RWPE2 (cell line): ENCODE results near the gene TXNIP.

Experiments
- ATAC-seq: fragments of 200-7000 bp; cut with Tn5 transposase; 3 replicates; pipeline ENCODE4 v1.9.1; 2021; ENCODE audit warnings: low read depth
- DNase-seq: peaks from one replicate; pipeline ENCODE4 v3.0.0-alpha.2; 2020; ENCODE audit warnings: low spot score
- H3K27ac ChIP-seq: fragments of 450-650 bp; 2 replicates; pipeline ENCODE4 v1.5.1; 2017; ENCODE audit warnings: mild to moderate bottlenecking; ENCODE audit not compliant: poor library complexity, severe bottlenecking
- H3K27me3 ChIP-seq: fragments of 250-450 bp; sonication (Bioruptor Pico); 2 replicates; pipeline ENCODE4 v1.5.1; 2021; ENCODE audit warnings: mild to moderate bottlenecking, moderate library complexity; ENCODE audit not compliant: insufficient read depth, poor library complexity, severe bottlenecking
- H3K36me3 ChIP-seq: fragments of 250-450 bp; sonication (Bioruptor Pico); 2 replicates; pipeline ENCODE4 v1.5.1; 2020; ENCODE audit warnings: low read depth, mild to moderate bottlenecking, moderate library complexity
- H3K4me1 ChIP-seq: fragments of 250-450 bp; sonication (Bioruptor Pico); 2 replicates; pipeline ENCODE4 v1.5.1; 2021; ENCODE audit warnings: mild to moderate bottlenecking, moderate library complexity; ENCODE audit not compliant: insufficient read depth, poor library complexity, severe bottlenecking
- H3K4me3 ChIP-seq: fragments of 250-450 bp; sonication (Bioruptor Pico); 2 replicates; pipeline ENCODE4 v1.5.1; 2021; ENCODE audit warnings: mild to moderate bottlenecking, moderate library complexity; ENCODE audit not compliant: severe bottlenecking
- H3K9me3 ChIP-seq: fragments of 250-450 bp; sonication (Bioruptor Pico); 2 replicates; pipeline ENCODE4 v1.5.1; 2021; ENCODE audit warnings: mild to moderate bottlenecking, moderate library complexity; ENCODE audit not compliant: severe bottlenecking
- TF ChIP-seq, protein P1 (sequence below): fragments of 450-650 bp; IDR thresholded peaks from one replicate; pipeline ENCODE4 v1.5.1; 2017; ENCODE audit warnings: mild to moderate bottlenecking, moderate library complexity; ENCODE audit not compliant: poor library complexity, severe bottlenecking

Gene TXNIP

DNA sequence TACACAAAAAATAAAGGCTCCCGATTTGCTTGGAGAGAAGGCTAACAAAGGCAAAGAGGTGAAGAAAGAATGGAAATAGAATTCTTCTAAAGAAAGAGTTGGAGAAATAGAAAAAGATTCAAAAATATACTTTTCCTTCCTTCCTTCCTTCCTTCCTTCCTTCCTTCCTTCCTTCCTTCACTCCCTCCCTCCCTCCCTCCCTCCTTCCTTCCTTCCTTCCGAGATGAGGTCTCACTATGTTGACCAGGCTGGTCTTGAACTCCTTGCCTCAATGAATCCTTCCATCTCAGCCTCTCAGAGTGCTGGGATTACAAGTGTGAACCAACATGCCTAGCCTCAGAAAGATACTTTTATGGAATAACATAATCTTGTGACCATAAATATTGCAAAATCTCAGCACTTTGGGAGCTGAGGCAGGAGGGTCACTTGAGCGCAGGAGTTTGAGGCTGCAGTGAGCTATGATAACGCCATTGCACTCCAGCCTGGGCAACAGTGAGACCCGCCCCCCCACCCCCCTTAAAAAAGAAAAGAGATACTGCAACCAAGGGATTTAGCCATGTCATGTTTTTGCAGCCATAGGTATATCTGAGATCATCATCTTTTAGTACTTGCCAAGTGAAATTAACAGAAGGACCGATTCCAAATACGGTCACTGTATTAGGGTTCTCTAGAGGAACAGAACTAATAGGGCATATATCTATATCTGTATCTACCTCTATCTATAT is 26.2 kb upstream of the TXNIP start:
- Histone ChIP-seq H3K36me3 (no peaks in the 10 kb centered on the region), H3K27ac (no peak overlapping the region), H3K27me3 (peaks cover 12% of the 10 kb centered on the region), H3K4me1 (no peaks in the 10 kb centered on the region), H3K9me3 (no peaks in the 10 kb centered on the region), H3K4me3 (no peak overlapping the region)
- DNase-seq (no peak), ATAC-seq (no peak)
- TF ChIP-seq, protein P1, sequence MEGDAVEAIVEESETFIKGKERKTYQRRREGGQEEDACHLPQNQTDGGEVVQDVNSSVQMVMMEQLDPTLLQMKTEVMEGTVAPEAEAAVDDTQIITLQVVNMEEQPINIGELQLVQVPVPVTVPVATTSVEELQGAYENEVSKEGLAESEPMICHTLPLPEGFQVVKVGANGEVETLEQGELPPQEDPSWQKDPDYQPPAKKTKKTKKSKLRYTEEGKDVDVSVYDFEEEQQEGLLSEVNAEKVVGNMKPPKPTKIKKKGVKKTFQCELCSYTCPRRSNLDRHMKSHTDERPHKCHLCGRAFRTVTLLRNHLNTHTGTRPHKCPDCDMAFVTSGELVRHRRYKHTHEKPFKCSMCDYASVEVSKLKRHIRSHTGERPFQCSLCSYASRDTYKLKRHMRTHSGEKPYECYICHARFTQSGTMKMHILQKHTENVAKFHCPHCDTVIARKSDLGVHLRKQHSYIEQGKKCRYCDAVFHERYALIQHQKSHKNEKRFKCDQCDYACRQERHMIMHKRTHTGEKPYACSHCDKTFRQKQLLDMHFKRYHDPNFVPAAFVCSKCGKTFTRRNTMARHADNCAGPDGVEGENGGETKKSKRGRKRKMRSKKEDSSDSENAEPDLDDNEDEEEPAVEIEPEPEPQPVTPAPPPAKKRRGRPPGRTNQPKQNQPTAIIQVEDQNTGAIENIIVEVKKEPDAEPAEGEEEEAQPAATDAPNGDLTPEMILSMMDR: no peak

DNA sequence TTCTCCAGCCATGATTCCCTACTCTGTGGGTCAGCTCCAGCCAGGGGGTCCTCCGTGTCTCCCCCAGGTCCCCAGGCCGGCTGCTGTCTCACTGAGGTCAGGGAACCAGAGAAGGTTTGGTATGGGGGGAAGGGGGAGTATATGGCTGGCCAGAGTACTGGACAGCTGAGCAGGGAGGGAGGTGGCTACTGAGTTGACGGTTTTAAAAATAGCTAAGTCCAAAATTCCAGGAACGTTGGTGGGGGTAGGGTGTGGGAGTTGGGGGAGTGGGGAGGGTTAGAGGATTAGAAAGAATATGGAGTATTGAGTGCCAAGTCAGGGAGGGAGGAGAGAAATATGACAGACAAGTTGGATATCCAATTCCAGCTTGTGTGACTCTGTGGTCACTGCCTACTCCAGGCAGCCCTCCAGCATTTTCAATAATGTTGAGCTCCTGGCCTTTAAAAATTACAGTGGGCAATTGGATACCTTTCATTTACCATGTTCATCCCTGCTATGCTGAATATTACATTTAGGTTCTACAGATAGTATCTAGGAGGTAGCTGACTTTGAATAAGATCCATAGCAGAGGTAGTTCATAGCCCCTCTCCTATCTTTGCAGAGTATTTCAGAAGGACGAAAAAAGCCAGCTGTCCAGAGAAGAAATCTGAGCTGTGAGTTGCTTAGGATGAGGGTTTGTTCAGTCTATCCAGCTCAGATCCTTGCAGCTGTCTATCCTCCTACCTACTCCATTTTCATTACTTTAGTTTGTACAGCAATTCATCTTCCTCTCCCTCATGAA is 25.4 kb upstream of the TXNIP start, which contains the start of gene HJV:
HJV (minus strand) TSS at position 114 of the 781 bp plus-strand sequence. CDS start 1,504 bp downstream, outside the sequence.
- Histone ChIP-seq H3K4me1 (no peaks in the 10 kb centered on the region), H3K27me3 (peaks cover 12% of the 10 kb centered on the region), H3K36me3 (no peaks in the 10 kb centered on the region), H3K4me3 (no peak within 1 kb of the TSS), H3K9me3 (no peaks in the 10 kb centered on the region), H3K27ac (no peak within 1 kb of the TSS)
- DNase-seq (no peak), ATAC-seq (no peak)
- TF ChIP-seq, protein P1: no peak

DNA sequence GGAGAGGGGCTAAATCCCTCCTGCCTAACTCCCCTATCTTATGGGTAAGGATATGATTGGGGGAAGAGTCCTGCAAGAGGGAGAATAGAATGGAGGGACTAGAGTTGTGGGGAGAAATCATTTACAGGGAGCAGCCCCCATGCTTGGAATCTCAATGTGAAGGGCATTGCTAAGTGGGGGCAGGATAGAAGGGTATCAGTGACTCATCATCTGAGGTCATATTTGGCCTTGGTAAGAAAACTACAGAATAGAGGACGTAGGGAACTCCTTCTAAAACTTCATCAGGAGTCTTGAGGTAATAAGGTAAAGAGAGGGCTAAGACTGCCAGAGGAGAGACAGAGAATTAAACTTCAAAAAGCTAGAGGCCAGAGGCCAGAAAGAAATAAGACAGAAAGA is 24.7 kb upstream of the TXNIP start:
- Histone ChIP-seq H3K4me1 (no peaks in the 10 kb centered on the region), H3K27ac (no peak overlapping the region), H3K27me3 (peaks cover 12% of the 10 kb centered on the region), H3K36me3 (no peaks in the 10 kb centered on the region), H3K9me3 (no peaks in the 10 kb centered on the region), H3K4me3 (no peak overlapping the region)
- TF ChIP-seq, protein P1: no peak
- DNase-seq (no peak), ATAC-seq (no peak)

DNA sequence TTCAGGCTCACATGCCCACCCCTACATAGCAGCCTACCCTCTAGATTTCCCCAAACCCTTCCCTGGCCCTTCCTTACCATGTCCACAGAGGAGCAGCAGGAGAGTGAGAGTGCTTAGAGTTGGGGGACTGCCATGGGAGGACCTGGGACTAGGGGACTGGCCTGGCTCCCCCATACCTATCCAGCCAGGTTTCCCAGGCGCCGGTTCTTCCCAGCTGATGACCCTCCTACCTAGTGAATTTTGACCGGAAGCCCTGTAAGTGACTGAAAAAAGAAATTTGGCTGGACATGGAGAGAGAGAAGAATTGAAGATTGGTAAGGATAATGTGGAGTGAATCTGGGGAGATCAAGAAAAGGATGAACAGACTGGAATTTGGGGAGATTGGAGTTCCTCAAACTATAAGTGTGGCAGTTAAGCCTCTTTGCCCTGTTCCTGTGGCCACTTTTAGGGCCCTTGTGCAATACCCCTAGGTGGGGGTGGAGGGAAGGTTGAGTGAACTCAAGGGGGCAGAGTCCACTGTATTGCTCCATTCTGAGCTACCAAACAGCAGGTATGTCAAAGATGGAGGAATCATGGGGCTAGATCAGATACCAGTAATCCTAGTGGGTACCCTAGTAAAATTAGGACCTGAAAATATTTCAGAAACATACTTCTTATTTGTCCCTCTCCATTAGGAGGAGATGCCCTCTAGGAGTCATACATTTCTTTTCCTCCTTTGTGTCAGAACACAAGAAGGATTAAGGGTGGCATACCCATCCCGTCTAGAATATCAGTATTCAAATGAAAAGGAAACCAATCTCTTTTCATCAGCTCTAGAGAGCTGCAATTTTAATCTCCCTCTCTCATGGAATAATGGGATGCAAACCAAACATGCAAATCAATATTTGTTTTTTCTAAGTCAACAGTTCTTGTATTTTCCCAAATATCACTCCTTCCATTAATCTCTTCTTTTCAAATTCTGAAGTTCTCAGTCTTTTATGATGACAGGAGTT is 24.0 kb upstream of the TXNIP start:
- Histone ChIP-seq H3K27me3 (peaks cover 12% of the 10 kb centered on the region), H3K27ac (no peak overlapping the region), H3K36me3 (no peaks in the 10 kb centered on the region), H3K4me1 (no peaks in the 10 kb centered on the region), H3K4me3 (no peak overlapping the region), H3K9me3 (no peaks in the 10 kb centered on the region)
- DNase-seq: no peak
- TF ChIP-seq, protein P1: no peak
- ATAC-seq: no peak
